HG03520 (cell line): ENCODE measurements around the gene MCF2L2.
A peak's percentile ranks its signal among the peaks of the same experiment; 100 is the strongest.
"Not testable (repeated sequence)": the region's sequence is repeated elsewhere in the genome, so short reads cannot be mapped to it uniquely, and the experiment has no call there.

ENCODE experiments used
- ATAC-seq: cut with Tn5 transposase; IDR thresholded peaks from one replicate; pipeline ENCODE4 v1.9.1; 2021; ENCODE audit warnings: mild to moderate bottlenecking, moderate library complexity; ENCODE audit not compliant: unreplicated experiment

The MCF2L2 gene

DNA sequence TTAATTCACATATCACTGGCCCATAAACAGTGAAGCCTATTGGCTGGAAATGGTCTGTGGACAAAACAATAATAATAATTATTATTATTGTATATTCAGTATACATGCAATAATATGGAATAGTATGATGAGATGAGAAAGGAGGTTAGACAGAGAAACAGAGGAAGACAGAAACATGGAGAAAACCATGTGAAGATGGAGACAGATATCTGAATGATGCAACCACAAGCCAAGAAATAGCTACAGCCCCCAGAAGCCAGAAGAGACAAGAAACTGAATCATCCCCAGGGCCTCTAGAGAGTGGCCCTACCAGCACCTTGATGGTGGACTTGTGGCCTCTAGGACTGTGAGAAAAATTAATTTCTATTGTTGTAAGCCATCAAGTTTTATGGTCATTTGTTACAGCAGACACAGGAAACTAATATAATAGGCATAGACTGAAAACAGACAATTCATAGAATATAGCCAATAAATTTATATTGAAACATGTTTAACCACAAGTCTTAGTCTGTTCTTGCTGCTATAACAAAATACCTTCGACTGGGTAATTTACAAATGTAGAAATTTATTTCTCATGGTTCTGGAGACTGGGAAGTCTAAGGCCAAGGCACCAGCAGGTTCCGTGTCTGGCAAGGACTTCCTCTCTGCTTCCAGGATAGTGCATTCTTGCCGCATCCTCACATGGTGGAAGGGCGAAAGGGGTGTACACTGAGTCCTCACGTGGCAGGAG lies 31.6 kb downstream of the MCF2L2 start:
- ATAC-seq: no peak

DNA sequence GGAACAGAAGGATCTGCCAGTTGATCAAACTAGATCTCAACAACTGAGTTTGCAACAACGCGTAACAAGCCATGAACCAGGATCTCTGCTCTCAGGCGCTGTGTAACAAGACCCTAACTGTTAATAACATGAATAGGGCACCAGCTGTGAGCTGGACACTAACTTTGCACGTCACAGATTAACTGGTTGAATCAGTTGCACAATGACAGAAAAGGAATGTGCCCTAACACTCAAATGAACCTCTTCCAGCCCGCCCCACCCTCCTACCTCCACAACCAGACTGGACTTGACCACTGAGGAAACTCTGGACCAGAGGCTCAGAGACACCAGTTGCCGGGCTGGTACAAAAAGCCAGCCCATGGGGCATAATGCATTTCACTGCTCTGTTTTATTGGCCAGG lies 34.3 kb downstream of the MCF2L2 start:
- no peak for ATAC-seq

DNA sequence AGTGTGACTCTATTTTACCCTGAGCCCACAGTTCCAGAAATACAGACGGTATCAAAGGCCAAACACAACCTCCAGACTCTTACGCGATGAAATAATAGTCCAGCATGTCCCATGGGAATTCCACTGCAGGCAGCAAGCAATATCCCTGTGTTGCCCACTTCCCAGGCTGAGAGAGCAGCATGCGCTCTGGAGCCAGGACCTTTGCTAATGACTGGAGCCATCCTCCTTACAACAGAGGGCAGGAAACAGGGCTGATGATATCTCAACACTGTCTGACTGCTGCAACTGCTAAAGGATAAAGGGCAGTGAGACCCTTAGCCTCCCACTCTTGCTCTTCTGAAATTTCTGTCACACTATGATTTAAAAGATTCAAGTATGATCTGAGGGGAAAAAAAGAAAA lies 34.8 kb downstream of the MCF2L2 start:
- ATAC-seq: no peak

- ATAC-seq: no peak
Measured at GRCh38 chr3:183392186-183393034, 36.0 kb downstream of the MCF2L2 start.

DNA sequence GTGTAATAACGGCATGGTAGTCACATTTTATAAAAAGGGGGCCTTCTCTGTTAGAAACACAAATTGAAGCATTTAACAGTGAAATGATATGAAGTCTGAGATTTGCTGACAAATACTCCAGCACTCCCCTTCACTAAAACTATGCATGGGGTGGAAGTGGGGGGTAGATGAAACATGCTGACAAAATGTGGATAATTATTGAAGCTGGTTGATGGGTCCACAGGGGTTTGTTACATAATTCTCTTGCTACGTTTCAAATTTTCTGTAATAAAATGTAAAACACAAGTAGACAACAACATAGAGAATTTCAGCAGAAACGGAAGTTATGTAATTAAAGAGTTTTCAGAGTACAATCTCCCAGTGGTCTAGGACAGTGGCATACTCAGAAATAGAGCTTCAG lies 37.0 kb downstream of the MCF2L2 start:
- no peak for ATAC-seq

DNA sequence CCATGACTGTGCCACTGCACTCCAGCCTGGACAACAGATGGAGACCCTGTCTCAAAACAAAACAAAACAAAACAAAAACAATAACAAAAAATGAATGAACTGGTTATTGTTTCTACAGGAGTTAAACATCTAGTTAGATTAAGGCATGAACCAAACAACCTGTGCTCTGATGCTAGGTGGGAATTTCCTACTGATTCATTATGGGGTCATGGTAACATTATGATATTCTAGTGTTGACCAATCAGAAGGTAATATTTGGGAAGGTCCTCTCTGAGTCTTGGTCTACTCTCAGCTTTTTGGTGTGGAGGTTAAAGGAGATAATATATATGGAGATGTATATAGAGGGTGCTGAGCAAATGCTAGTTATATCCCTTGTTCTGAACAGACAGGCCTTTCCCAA lies 37.6 kb downstream of the MCF2L2 start:
- ATAC-seq: no peak

- no peak for ATAC-seq
Measured at GRCh38 chr3:183388213-183388895, 40.1 kb downstream of the MCF2L2 start.

GRCh38 chr3:183387797-183388196 lies 40.6 kb downstream of the MCF2L2 start:
- no peak for ATAC-seq

DNA sequence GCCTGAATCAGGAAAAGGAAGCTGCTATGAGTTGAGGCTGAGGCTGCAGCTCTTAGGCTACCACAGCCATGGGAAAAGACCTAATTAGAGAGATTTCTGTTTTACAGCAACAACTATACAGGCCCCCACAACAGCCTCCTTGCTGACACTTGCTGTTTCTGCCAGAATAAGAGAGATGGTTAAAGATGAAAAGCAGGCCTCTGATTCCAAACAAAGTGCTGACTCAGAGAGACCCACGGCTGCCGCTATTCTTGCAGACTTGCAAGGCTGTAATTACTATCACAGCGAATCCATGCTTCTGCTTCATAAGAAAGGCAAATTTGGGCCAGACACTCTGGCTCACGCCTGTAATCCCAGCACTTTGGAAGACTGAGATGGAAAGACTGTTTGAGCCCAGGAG lies 41.8 kb downstream of the MCF2L2 start:
- ATAC-seq: no peak

DNA sequence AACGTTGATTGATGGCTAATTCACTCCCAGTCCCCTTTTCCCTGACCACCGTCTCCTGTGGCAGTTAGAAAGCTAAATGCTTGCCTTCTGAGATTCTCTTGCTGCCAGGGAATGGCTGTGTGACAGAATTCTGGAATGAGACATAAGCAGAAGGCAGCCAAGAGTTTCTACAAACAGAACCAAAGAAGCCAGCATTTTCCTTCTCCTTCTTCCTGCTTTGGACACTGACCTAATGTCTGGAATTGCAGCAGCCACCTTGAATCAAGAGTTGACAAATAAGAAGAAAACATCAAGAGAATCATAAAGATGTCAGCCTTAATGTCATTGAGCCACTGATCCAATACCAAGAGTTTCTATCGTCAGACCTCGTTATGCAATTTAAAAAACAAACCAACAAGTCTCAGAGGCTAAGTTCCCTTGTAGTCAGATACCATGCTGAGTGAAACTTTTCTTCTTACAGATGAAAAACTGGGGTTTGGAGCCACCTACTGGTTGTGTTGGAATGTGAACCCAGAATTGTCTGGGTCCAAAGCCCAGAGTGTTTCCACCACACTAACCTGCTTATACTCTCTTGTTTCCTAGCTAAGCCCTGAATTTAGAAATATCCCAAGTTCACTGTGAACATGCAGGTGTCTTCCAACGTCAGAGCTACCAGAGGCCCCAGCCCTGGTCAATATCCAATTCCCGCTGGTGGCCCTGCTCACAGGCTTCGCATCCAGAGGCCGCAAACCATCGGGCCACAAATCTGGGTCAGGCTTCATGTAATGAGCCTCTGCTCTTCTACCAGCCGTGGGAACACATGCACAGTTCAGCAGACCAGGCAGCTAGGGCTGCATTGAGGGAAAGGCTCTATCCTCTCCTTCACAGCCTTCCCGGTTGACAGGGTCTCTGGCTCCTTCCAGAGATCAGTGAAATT lies 42.5 kb downstream of the MCF2L2 start:
- peak; percentile 65 for ATAC-seq

DNA sequence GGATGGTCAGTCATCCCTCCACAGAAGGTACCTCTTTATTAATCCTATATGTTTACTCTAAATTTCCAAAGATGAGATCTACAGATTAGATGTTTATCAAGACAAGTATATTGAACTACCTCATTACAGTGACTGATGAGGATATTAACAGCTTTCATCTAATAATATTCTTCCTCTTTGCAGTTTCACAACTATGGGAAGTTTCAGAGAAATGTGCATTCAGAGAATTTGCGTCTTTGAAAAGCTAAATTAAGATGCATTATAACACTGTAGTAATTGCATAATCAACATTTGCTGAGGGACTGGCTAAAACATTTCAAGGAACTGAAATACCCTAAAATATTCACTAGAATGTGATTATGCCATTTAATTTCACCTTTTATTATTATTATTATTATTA lies 46.7 kb downstream of the MCF2L2 start:
- ATAC-seq: no peak

DNA sequence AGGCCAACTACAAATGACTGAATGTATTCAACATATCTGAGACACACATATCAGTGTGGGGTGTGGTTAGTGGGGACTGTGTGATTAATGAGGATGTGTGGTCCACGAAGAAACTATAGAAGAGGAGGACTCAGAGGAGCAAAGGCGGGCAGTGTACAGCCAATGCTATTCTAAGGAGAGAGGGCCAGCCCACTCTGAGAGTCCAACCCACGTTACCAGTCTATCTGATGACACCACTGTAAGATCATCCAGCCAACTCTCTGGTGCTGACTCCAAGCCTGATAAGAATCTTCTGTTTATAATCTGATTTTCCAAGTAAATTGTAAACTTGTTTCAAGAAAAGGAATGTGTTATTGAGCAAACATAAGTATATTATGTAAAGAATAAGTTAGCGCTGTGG lies 47.2 kb downstream of the MCF2L2 start:
- no peak for ATAC-seq

DNA sequence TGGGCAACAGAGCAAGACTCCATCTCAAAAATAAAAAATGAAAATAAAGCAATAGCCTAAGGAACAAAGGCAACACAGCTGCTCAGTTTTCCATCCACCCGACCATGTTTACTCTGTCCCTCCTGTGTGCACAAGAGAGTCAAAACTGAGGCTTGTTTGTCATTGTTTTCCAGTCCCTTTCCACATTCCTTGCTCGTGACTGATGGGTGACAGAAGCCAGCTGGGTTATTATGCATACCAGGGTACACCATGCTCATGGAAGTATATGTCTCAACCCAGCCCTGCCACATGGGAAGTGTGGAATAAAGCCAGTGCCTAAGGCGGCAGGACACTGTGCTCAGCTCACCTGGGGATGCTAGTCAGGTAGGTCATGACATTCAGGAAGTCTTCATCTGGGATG lies 49.5 kb downstream of the MCF2L2 start:
- no peak for ATAC-seq

- ATAC-seq: no peak
Measured at GRCh38 chr3:183378545-183378944, 49.9 kb downstream of the MCF2L2 start.

DNA sequence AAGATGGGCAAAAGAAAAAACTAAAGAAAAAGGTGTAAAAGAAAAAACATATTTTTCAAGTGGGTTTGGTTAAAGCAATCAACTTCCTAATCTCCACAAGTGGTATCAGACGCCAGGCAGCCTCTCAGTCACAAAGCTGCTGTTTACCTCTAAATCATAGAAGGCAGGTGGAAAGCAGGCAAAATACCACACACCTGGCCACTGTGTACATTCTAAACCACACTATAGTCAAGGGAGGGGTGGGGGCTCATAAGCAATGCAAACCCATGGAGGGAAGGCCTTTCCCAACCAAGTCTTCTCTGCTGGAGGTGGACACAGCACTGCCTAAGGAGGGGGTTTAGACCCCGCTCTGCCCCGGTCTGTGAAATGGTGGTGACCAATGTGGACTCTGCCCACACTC lies 50.4 kb downstream of the MCF2L2 start:
- ATAC-seq: no peak

DNA sequence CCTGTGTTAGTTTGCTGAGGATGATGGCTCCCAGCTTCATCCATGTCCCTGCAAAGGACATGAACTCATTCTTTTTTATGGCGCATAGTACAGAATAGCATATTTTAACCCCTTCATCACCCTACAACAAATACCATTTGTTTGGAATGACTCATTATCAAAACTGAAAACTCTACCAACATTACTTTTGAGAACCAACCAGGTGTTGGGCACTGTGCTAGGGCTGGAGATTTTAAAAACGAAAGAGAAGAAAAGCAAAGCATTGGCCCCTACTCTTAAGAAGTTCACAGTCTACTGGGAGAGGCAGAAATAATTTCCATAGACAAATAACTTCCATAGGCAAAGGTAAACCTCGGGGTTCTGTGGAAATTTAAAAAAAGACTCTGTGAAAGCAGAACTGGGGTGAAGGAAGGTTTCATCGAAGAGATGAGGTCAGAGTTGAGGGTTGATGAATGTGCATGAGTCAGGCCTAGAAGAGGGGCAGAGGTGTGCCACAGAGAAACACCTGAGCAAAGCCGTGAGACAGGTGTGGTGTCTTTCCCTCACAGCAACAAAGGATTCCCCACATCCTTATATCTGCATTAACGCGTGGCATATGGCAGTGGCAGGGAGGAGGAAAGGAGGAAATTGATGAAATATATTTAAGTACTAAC lies 51.0 kb downstream of the MCF2L2 start:
- ATAC-seq: no peak

- ATAC-seq: no peak
Measured at GRCh38 chr3:183375787-183376186, 52.6 kb downstream of the MCF2L2 start.

DNA sequence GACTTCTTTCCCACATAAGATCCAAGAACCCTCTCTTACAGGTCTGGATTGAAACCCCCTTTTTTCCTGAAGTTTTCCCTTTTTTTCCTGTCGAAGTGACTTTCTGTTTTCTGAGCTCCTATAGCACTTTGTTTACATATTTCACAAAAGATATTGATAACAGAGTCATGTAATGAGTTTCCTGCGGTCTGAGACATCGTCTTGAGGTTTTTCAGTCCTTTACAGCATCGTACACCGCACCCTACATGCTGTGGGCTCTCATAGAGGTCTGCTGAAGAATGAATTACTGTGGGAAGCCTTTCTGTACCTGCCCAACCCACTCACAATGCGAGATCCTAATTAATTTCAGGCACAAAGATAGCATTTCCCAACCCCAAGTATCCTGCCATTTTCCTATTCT lies 53.1 kb downstream of the MCF2L2 start:
- ATAC-seq: no peak

- no peak for ATAC-seq
Measured at GRCh38 chr3:183372911-183373310, 55.5 kb downstream of the MCF2L2 start.

GRCh38 chr3:183371600-183371968 lies 56.8 kb downstream of the MCF2L2 start:
- ATAC-seq: not testable (repeated sequence)
